Ovary (tissue), 9 donors: ENCODE data around the gene COQ10A. TPM values are rescaled to one million over a fixed set of nuclear protein-coding genes. Genes with fewer than 3 reads are reported as not detected.

Experiments
- DNase-seq, 5 donors: peaks; one replicate each; pipeline ENCODE4 v3.0.0-alpha.2; 2019 to 2020
- H3K27ac ChIP-seq, 2 donors: fragments of 200-600 bp; one replicate each; pipeline versions ENCODE4 v1.5.1 to v1.8.0; 2019 to 2022
- H3K27me3 ChIP-seq: fragments of 200-600 bp; one replicate; pipeline ENCODE4 v1.8.0; 2022
- H3K36me3 ChIP-seq: fragments of 200-600 bp; sonication (generic); one replicate; pipeline ENCODE4 v1.5.1; 2019
- H3K4me1 ChIP-seq: one replicate; pipeline ENCODE4 v1.8.1; 2013; ENCODE audit warnings: mild to moderate bottlenecking, moderate library complexity; ENCODE audit not compliant: insufficient read depth
- H3K4me3 ChIP-seq: fragments of 200-600 bp; sonication (generic); one replicate; pipeline ENCODE4 v1.5.1; 2017
- H3K9me3 ChIP-seq, 2 donors: fragments of 200-600 bp in 1 of 2; sonication (generic) in 1 of 2; one replicate each; pipeline versions ENCODE4 v1.5.1 to v1.8.1; 2013 to 2019; ENCODE audit warnings: mild to moderate bottlenecking in 1 of 2, moderate library complexity in 1 of 2
- CTCF ChIP-seq, 3 donors: fragments of 450-650 bp in 2 of 3; fragments of 200-600 bp in 1 of 3; IDR thresholded peaks; one replicate each; pipeline versions ENCODE4 v1.5.1 to v1.8.0; 2016 to 2022; ENCODE audit warnings: antibody characterized with exemption in 3 of 3, mild to moderate bottlenecking in 1 of 3
- EP300 ChIP-seq: sonication (generic); formaldehyde crosslinking; IDR thresholded peaks from one replicate; pipeline ENCODE4 v1.6.1; 2017; ENCODE audit warnings: antibody characterized with exemption
- POLR2A ChIP-seq: fragments of 450-650 bp; IDR thresholded peaks from one replicate; pipeline ENCODE4 v1.6.1; 2017; ENCODE audit warnings: antibody characterized with exemption, mild to moderate bottlenecking, moderate library complexity
- WGBS, 3 donors: extraction: QIAGEN DNeasy Blood & Tissue Kit in 1 of 3; methylation state at CpG; one replicate each; pipeline versions ENCODE4 v1.1.5 to v1.1.7; 2013 to 2017; 5-methylcytosine and 5-hydroxymethylcytosine counted together
- intact Hi-C, 4 donors: fragments of 100-400 bp; cut with DNase I; formaldehyde crosslinking; loops; one replicate each; pipeline versions ENCODE4 v1.11.0 to v1.15.1; 2022 to 2023
- polyA plus RNA-seq, 2 donors: library from polyadenylated mRNA; stranded (reverse); fragments of 200-250 nt in 1 of 2; fragments of 350-450 nt in 1 of 2; fragmentation: Illumina TruSeq in 1 of 2; extraction: RNeasy Lipid Tissue Mini Kit (QIAGEN cat#74804) in 1 of 2; gene quantifications; one replicate each; pipeline ENCODE4 v1.2.3, GENCODE V29; 2013 to 2014
- total RNA-seq, 7 donors: library from RNA; depleted of rRNA in 2 of 7; stranded (reverse); fragments of >200 nt in 2 of 7; fragmentation: NEBNext Ultra II Directional in 3 of 7; extraction: Animal tissue kit (Norgen Biotek cat#: 25700) in 3 of 7; gene quantifications; one replicate each; pipeline versions ENCODE4 v1.1.0 to v1.2.4, GENCODE V29; 2016 to 2023
- donor health status: DM: no; HTN: no; CAD: no; lungs with moderate emphysema.
- donor health status: DM: no; HTN: no; CAD: no.
- donor health status: Bipolar disorder and iron deficiency.
- donor health status: DM: yes; HTN: yes; CAD: no.
- donor health status: DM: no; HTN: no; CAD: no.
- donor health status: DM: yes; HTN: yes; CAD: no.

COQ10A gene
- total and polyA plus RNA-seq, 9 donors: 11.3 to 31.1 (median 14.9) TPM

GRCh38 chr12:56308714-56309113 lies 42.0 kb downstream of the COQ10A start:
- H3K4me1 ChIP-seq: no peaks in the 10 kb centered on the region
- H3K4me3 ChIP-seq: no peak overlapping the region
- intact Hi-C loops: no loop called here
- H3K9me3 ChIP-seq: no peaks in the 10 kb centered on the region
- TF ChIP-seq EP300 (no peak), POLR2A (no peak), CTCF (IDR thresholded peaks at IDR 0.05) (no peak)
- H3K36me3 ChIP-seq: no peaks in the 10 kb centered on the region
- H3K27ac ChIP-seq: no peak overlapping the region
- no peaks in the 10 kb centered on the region for H3K27me3 ChIP-seq
- 89 to 95% (median 90%) methylated on average over 3 of the region's 3 CpGs for WGBS, 3 donors
- no peak for DNase-seq

- H3K4me3 ChIP-seq: no peak overlapping the region
- H3K36me3 ChIP-seq: no peaks in the 10 kb centered on the region
- H3K27me3 ChIP-seq: no peaks in the 10 kb centered on the region
- peaks cover 2% of the 10 kb centered on the region for H3K4me1 ChIP-seq
- WGBS, 3 donors: 92 to 93% (median 92%) methylated on average over 12 of the region's 12 CpGs
- H3K27ac ChIP-seq: no peak overlapping the region
- TF ChIP-seq EP300 (no peak), POLR2A (no peak), CTCF (IDR thresholded peaks at IDR 0.05) (no peak)
- H3K9me3 ChIP-seq: no peaks in the 10 kb centered on the region
- intact Hi-C loops: no loop called here
- no peak for DNase-seq
These were observed 44.3 kb downstream of the COQ10A start for GRCh38 chr12:56311003-56311402.

- intact Hi-C loops: no loop called here
- WGBS, 3 donors: 0 to 2% (median 1%) methylated on average over 11 of the region's 11 CpGs
- peak in 2 of 5 donors; percentile 13 to 37 for DNase-seq
- peak overlapping the region; percentile 88 for H3K4me3 ChIP-seq
- H3K9me3 ChIP-seq: no peaks in the 10 kb centered on the region
- H3K4me1 ChIP-seq: peaks cover 2% of the 10 kb centered on the region
- H3K36me3 ChIP-seq: no peaks in the 10 kb centered on the region
- no peaks in the 10 kb centered on the region for H3K27me3 ChIP-seq
- H3K27ac ChIP-seq: peak overlapping the region; percentile 12 to 97
- TF ChIP-seq POLR2A: no peak
- TF ChIP-seq CTCF (IDR thresholded peaks at IDR 0.05): no peak
- TF ChIP-seq EP300: no peak
These were observed 48.5 kb downstream of the COQ10A start for GRCh38 chr12:56315249-56315621.

GRCh38 chr12:56315622-56316473 lies 49.1 kb downstream of the COQ10A start, which contains the start of gene CNPY2:
TSS of gene CNPY2 (minus strand) at chr12:56315988. CDS start at chr12:56315217, 771 bp downstream.
- H3K36me3 ChIP-seq: no peaks in the 10 kb centered on the region
- peak within 1 kb of the TSS; percentile 88 for H3K4me3 ChIP-seq
- intact Hi-C loops: no loop called here
- 0% methylated on average over 55 to 62 of the region's 62 CpGs for WGBS, 3 donors
- no peaks in the 10 kb centered on the region for H3K9me3 ChIP-seq
- no peak for TF ChIP-seq EP300
- TF ChIP-seq CTCF (IDR thresholded peaks at IDR 0.05): peak in 1 of 3 donors; percentile 34
- TF ChIP-seq POLR2A: peak; percentile 72
- DNase-seq: peak; percentile 94 to 96 (median 95)
- H3K4me1 ChIP-seq: peaks cover 2% of the 10 kb centered on the region
- peak within 1 kb of the TSS; percentile 12 to 97 for H3K27ac ChIP-seq
- H3K27me3 ChIP-seq: no peaks in the 10 kb centered on the region
